NCI-H1092 (cell line): Measurements from ENCODE around the gene DNAJC9.
"Not testable (repeated sequence)": the region's sequence is repeated elsewhere in the genome, so short reads cannot be mapped to it uniquely, and the experiment has no call there.

Experiments
- DNase-seq: peaks from one replicate; lab custom pipeline; 2025; lab: John Stamatoyannopoulos, UW

The DNAJC9 gene

GRCh38 chr10:73246646-73247508 is at the start of gene DNAJC9:
TSS of gene DNAJC9 (minus strand) at chr10:73247255. CDS start at chr10:73247189, 66 bp downstream.
- peak; percentile 84 for DNase-seq

- DNase-seq, result no peak
Observed at GRCh38 chr10:73293461-73293860, 46.4 kb upstream of the DNAJC9 start.

GRCh38 chr10:73289958-73290357 is 42.9 kb upstream of the DNAJC9 start:
- DNase-seq, result no peak

GRCh38 chr10:73287441-73287840 is 40.4 kb upstream of the DNAJC9 start:
- DNase-seq, result no peak

GRCh38 chr10:73281097-73281496 is 34.0 kb upstream of the DNAJC9 start:
- DNase-seq, result no peak

- DNase-seq, result no peak
Observed at GRCh38 chr10:73264423-73264822, 17.4 kb upstream of the DNAJC9 start.

- no peak for DNase-seq
Observed at GRCh38 chr10:73263693-73264347, 16.8 kb upstream of the DNAJC9 start.

GRCh38 chr10:73262880-73263555 is 16.0 kb upstream of the DNAJC9 start:
- DNase-seq, result no peak

GRCh38 chr10:73262105-73262730 is 15.2 kb upstream of the DNAJC9 start:
- no peak for DNase-seq

GRCh38 chr10:73261362-73261995 is 14.4 kb upstream of the DNAJC9 start:
- DNase-seq, result no peak

GRCh38 chr10:73258612-73259011 is 11.6 kb upstream of the DNAJC9 start:
- DNase-seq, result not testable (repeated sequence)

GRCh38 chr10:73253225-73253555 is 6.1 kb upstream of the DNAJC9 start:
- DNase-seq, result no peak

GRCh38 chr10:73252445-73253224 is 5.6 kb upstream of the DNAJC9 start, which contains the start of gene MRPS16:
TSS of gene MRPS16 (minus strand) at chr10:73252644. CDS start at chr10:73252482, 162 bp downstream.
- DNase-seq, result peak; percentile 79

- no peak for DNase-seq
Observed at GRCh38 chr10:73251683-73252444, 4.8 kb upstream of the DNAJC9 start.

GRCh38 chr10:73248259-73248724 is 1.2 kb upstream of the DNAJC9 start:
- DNase-seq, result no peak

- no peak for DNase-seq
Observed at GRCh38 chr10:73247509-73248258, 629 bp upstream of the DNAJC9 start.

GRCh38 chr10:73246322-73246645 is 771 bp downstream of the DNAJC9 start:
- DNase-seq, result no peak

- no peak for DNase-seq
Observed at GRCh38 chr10:73244866-73245477, 2.1 kb downstream of the DNAJC9 start.

GRCh38 chr10:73239908-73240307 is 7.1 kb downstream of the DNAJC9 start:
- no peak for DNase-seq
